PC-3 (cell line): ENCODE results near the gene COL6A2. TPM values are rescaled to one million over a fixed set of nuclear protein-coding genes. Genes with fewer than 3 reads are reported as not detected.

ENCODE experiments used
- ATAC-seq: fragments of 200-7000 bp; cut with Tn5 transposase; 2 replicates; pipeline ENCODE4 v1.9.1; 2020; ENCODE audit warnings: mild to moderate bottlenecking, moderate library complexity
- BruUV-seq: library from RNA; stranded (reverse); fragments of 400-500 nt; replicated peaks from 2 replicates; lab custom pipeline; 2021; lab: Mats Ljungman, UMichigan
- CTCF ChIA-PET: fragments of 300-600 bp; sonication (Branson Sonifier 250); formaldehyde crosslinking; loops from one replicate; lab custom pipeline; 2022; ENCODE audit warnings: antibody characterized with exemption; lab: Charles Lee
- POLR2A ChIA-PET: fragments of 300-600 bp; sonication (Branson Sonifier 250); formaldehyde crosslinking; loops from one replicate; lab custom pipeline; 2022; ENCODE audit warnings: antibody characterized with exemption; ENCODE audit not compliant: unreplicated experiment; lab: Charles Lee
- DNase-seq: peaks from one replicate; pipeline ENCODE4 v3.0.0-alpha.2; 2015
- H2AFZ ChIP-seq: fragments of 300-600 bp; sonication (generic); 2 replicates; pipeline ENCODE4 v1.6.0; 2016; ENCODE audit warnings: antibody characterized with exemption, low read length
- H3F3A ChIP-seq: fragments of 300-600 bp; sonication (generic); one replicate; pipeline ENCODE4 v1.6.0; 2017; ENCODE audit warnings: antibody characterized with exemption, low read length, control low read depth, mild to moderate bottlenecking; ENCODE audit not compliant: unreplicated experiment
- H3K27ac ChIP-seq: fragments of 300-600 bp; sonication (generic); 2 replicates; pipeline ENCODE4 v1.5.1; 2016; ENCODE audit warnings: mild to moderate bottlenecking, low read length
- H3K27me3 ChIP-seq: fragments of 300-600 bp; sonication (generic); 2 replicates; pipeline ENCODE4 v1.6.1; 2016; ENCODE audit warnings: low read length, mixed read lengths
- H3K36me3 ChIP-seq: fragments of 300-600 bp; sonication (generic); 2 replicates; pipeline ENCODE4 v1.6.1; 2016; ENCODE audit warnings: low read depth, mixed run types, low read length, mixed read lengths
- H3K4me1 ChIP-seq: fragments of 300-600 bp; sonication (generic); 2 replicates; pipeline ENCODE4 v1.5.1; 2016; ENCODE audit warnings: low read length; ENCODE audit not compliant: insufficient read depth
- H3K4me2 ChIP-seq: fragments of 300-600 bp; sonication (generic); 2 replicates; pipeline ENCODE4 v1.6.0; 2016; ENCODE audit warnings: low read length
- H3K4me3 ChIP-seq: fragments of 300-600 bp; sonication (generic); 2 replicates; pipeline ENCODE4 v1.5.1; 2016; ENCODE audit warnings: mild to moderate bottlenecking, low read length, mixed read lengths
- H3K79me2 ChIP-seq: fragments of 300-600 bp; sonication (generic); 2 replicates; pipeline ENCODE4 v1.6.1; 2017; ENCODE audit warnings: low read length, mixed read lengths
- H3K9ac ChIP-seq: fragments of 300-600 bp; sonication (generic); 2 replicates; pipeline ENCODE4 v1.6.0; 2016; ENCODE audit warnings: mild to moderate bottlenecking, low read length
- H3K9me2 ChIP-seq: fragments of 300-600 bp; sonication (generic); replicated peaks from 2 replicates; pipeline ENCODE4 v1.6.1; 2016; ENCODE audit warnings: mixed run types, low read length, mixed read lengths
- H3K9me3 ChIP-seq: fragments of 300-600 bp; sonication (generic); 2 replicates; pipeline ENCODE4 v1.6.1; 2016; ENCODE audit warnings: low read length, mixed read lengths
- H4K20me1 ChIP-seq: fragments of 300-600 bp; sonication (generic); 2 replicates; pipeline ENCODE4 v1.6.1; 2016; ENCODE audit warnings: low read length, mixed read lengths
- CTCF ChIP-seq: fragments of 300-600 bp; sonication (generic); conservative IDR thresholded peaks from 2 replicates; pipeline ENCODE4 v1.5.1; 2017; ENCODE audit warnings: antibody characterized with exemption, low read depth, mild to moderate bottlenecking, low read length
- EZH2 ChIP-seq: fragments of 300-600 bp; sonication (generic); IDR thresholded peaks from one replicate; pipeline ENCODE4 v1.6.1; 2017; ENCODE audit warnings: antibody characterized with exemption, mild to moderate bottlenecking, low read length; ENCODE audit not compliant: unreplicated experiment
- EZH2phosphoT487 ChIP-seq: fragments of 300-600 bp; sonication (generic); IDR thresholded peaks from 2 replicates; pipeline ENCODE4 v1.6.1; 2018; ENCODE audit warnings: mild to moderate bottlenecking, antibody characterized with exemption, low read length, borderline replicate concordance
- intact Hi-C: fragments of 100-400 bp; cut with micrococcal nuclease; formaldehyde crosslinking; loops from 2 replicates; pipeline ENCODE4 v1.9.0; 2023
- total RNA-seq: library from RNA; depleted of rRNA; stranded (reverse); fragments of >200 nt; gene quantifications from 2 replicates; pipeline ENCODE4 v1.2.3, GENCODE V29; 2014

COL6A2 gene
- total RNA-seq, 1 experiment from 2014 or later = 521 TPM

- H3K27ac ChIP-seq = no peak overlapping the region
- no peaks in the 10 kb centered on the region for H3K9me2 ChIP-seq
- no peak overlapping the region for H2AFZ ChIP-seq
- H3K4me2 ChIP-seq = no peak overlapping the region
- no peak overlapping the region for H3K4me3 ChIP-seq
- H3K36me3 ChIP-seq = peaks cover 34% of the 10 kb centered on the region
- no peaks in the 10 kb centered on the region for H3F3A ChIP-seq
- H3K9me3 ChIP-seq = no peaks in the 10 kb centered on the region
- ATAC-seq (no peak), DNase-seq (no peak)
- no peaks in the 10 kb centered on the region for H3K27me3 ChIP-seq
- H3K9ac ChIP-seq = no peak overlapping the region
- no peak for TF ChIP-seq EZH2phosphoT487
- no peaks in the 10 kb centered on the region for H3K79me2 ChIP-seq
- intact Hi-C loops = no loop called here
- no peaks in the 10 kb centered on the region for H4K20me1 ChIP-seq
- H3K4me1 ChIP-seq = peaks cover 3% of the 10 kb centered on the region
- POLR2A ChIA-PET = no interaction called here
- no TSS peak for BruUV-seq
- CTCF ChIA-PET = no interaction called here
Measured at GRCh38 chr21:46127239-46128105, 29.6 kb downstream of the COL6A2 start.

- Histone ChIP-seq H3K9me3 (no peaks in the 10 kb centered on the region), H3K4me1 (no peaks in the 10 kb centered on the region), H3K36me3 (peaks cover 32% of the 10 kb centered on the region), H3K9ac (no peak overlapping the region), H3K27ac (no peak overlapping the region), H3F3A (no peaks in the 10 kb centered on the region), H3K79me2 (no peaks in the 10 kb centered on the region), H3K27me3 (no peaks in the 10 kb centered on the region), H4K20me1 (no peaks in the 10 kb centered on the region), H3K4me2 (no peak overlapping the region), H2AFZ (no peak overlapping the region), H3K9me2 (no peaks in the 10 kb centered on the region), H3K4me3 (no peak overlapping the region)
- no peak for ATAC-seq
- BruUV-seq = no TSS peak
- intact Hi-C loops = no loop called here
- TF ChIP-seq CTCF (no peak), EZH2phosphoT487 (no peak), EZH2 (no peak)
- CTCF ChIA-PET = no interaction called here
- DNase-seq = no peak
- POLR2A ChIA-PET = no interaction called here
Measured at GRCh38 chr21:46128106-46128932, 30.4 kb downstream of the COL6A2 start.

GRCh38 chr21:46128933-46129571 lies 31.1 kb downstream of the COL6A2 start:
- no peak overlapping the region for H3K4me3 ChIP-seq
- intact Hi-C loops = no loop called here
- CTCF ChIA-PET = no interaction called here

More at GRCh38 chr21:46128933-46129571, 31.1 kb downstream of the COL6A2 start:
- Histone ChIP-seq H3K9ac (no peak overlapping the region), H3K27ac (no peak overlapping the region), H3K9me2 (no peaks in the 10 kb centered on the region), H2AFZ (no peak overlapping the region), H4K20me1 (no peaks in the 10 kb centered on the region), H3K36me3 (peaks cover 30% of the 10 kb centered on the region), H3K79me2 (no peaks in the 10 kb centered on the region), H3F3A (no peaks in the 10 kb centered on the region), H3K4me2 (no peak overlapping the region), H3K27me3 (no peaks in the 10 kb centered on the region), H3K9me3 (no peaks in the 10 kb centered on the region), H3K4me1 (no peaks in the 10 kb centered on the region)
- BruUV-seq = no TSS peak
- POLR2A ChIA-PET = no interaction called here
- DNase-seq (no peak), ATAC-seq (no peak)
- TF ChIP-seq CTCF (no peak), EZH2phosphoT487 (no peak), EZH2 (no peak)
